Measurements from ENCODE around the gene XIRP2.
"Not testable (repeated sequence)": the region's sequence is repeated elsewhere in the genome, so short reads cannot be mapped to it uniquely, and the experiment has no call there.

Gene XIRP2

DNA sequence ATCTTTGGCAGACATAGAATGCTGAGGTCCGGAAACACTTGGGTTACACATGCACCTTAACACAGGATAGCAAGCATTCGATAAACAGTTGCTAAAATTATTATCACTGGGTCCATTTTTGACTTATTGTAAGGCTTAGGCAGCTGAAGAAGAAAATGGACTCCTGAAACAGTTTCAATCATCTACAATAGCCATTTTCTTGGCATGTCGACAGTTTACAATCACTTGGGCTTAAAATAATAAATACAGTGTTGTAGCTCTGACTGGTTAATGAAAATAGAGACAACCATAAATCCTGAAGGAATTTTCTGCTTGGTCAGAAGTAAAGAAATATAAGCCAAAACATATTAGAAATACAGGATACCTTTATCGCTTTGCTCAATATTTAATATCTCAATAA, 169.2 kb downstream of the XIRP2 start:
- DNase-seq: no peak

- no peak for DNase-seq
Measured at GRCh38 chr2:167059173-167059572, 170.9 kb downstream of the XIRP2 start.

DNA sequence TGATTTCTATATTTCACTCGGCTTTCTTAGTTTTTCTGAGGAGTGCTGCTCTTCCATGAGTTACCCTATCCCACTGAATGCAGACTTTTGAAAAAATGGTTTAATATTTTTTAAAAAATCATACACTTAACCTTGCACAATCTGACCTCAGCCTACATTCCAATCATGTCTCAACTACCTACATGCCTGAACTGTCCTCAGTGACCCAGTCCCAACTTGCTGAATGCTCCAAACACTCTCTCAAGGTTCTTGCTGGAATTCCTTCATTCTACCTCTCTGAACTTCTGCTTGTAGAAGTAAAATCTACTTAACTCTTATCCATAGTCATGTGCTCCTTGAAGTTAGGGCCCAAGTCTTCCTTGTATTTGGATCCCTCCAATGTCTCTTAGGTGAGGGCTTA, 181.6 kb downstream of the XIRP2 start:
- DNase-seq: no peak

- not testable (repeated sequence) for DNase-seq
Measured at GRCh38 chr2:167075708-167076107, 187.4 kb downstream of the XIRP2 start.

- DNase-seq: not testable (repeated sequence)
Measured at GRCh38 chr2:167098931-167099330, 210.7 kb downstream of the XIRP2 start.

GRCh38 chr2:167100506-167100905, 212.2 kb downstream of the XIRP2 start:
- DNase-seq: no peak

GRCh38 chr2:167103028-167103756, 214.9 kb downstream of the XIRP2 start:
- no peak for DNase-seq

DNA sequence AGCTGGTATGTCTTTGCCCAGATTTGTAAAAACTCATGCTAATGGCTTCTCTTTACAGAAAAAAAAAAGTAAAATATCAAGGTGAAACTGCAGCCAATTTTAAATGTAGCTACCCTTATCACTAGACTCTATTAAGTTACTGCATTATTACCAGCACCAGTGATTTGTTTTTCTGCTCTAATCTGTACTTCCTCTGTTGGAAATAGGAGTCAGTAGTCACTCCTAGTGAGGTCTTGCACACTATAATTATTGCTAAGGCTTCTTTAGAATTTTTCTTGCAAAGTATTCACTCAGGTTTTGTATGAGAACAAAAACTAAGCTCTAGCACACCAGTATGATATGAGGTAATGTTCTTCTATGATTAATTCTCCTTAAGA, 215.5 kb downstream of the XIRP2 start:
- DNase-seq: no peak

DNA sequence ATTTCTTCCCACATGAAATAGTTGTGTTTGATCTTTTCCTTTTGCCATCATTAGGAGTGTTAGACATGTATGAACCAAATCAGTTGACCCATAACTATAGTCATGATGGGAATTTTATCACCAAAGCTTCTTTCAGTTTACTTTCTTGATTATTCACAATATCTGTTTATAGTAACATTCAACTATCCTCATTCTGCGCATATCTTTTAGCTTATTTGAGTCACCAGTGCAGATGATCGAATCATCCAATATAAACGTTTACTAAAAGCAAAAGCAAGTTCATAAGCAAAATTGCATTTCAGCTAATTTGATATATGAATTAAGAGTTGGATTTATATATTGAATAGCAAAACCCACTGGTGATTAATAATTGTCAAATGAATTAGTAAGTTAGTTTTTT, 216.4 kb downstream of the XIRP2 start:
- no peak for DNase-seq

DNA sequence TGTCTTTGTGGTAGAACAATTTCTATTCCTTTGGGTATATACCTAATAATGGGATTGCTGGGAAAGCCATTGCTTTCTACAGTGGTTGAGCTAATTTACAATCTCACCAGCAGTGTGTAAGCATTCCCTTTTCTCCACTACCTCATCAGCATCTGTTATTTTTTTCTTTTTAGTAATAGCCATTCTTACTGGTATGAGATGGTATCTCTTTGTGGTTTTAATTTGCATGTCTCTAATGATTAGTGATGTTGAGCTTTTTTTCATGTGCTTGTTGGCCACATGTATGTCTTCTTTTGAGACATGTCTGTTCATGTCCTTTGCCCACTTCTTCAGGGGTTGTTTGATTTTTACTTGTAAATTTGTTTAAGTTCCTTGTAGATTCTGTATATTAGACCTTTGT, 221.4 kb downstream of the XIRP2 start:
- DNase-seq: not testable (repeated sequence)

DNA sequence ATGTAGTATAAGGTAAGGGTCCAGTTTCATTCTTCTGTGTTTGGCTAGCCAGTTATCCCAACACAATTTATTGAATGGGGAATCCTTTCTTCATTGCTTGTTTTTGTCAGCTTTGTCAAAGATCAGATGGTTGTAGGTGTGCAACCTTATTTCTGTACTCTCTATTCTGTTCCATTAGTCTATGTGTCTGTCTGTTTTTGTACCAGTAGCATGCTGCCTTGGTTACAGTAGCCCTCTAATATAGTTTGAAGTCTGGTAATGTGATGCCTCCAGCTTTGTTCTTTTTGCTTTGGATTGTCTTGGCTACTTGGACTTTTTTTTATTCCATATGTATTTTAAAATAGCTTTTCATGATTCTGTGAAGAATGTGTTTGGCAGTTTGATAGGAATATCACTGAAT, 222.1 kb downstream of the XIRP2 start:
- DNase-seq: no peak

DNA sequence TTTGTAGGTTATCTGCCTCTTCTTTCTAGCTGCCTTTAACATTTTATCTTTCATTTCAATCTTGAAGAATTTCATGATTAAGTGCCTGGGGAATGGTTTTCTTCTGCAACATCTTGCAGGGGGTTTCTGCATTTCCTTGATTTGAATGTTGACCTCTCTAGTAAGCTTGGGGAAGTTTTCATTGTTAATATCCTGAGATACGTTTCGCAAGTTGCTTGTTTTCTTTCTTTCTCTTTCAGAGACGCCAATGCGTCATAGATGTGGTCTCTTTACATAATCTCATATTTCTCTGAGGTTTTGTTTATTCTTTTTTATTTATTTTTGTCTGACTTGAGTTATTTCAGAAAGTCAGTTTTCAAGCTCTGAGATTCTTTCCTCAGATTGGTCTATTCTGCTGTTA, 225.7 kb downstream of the XIRP2 start:
- DNase-seq: no peak

DNA sequence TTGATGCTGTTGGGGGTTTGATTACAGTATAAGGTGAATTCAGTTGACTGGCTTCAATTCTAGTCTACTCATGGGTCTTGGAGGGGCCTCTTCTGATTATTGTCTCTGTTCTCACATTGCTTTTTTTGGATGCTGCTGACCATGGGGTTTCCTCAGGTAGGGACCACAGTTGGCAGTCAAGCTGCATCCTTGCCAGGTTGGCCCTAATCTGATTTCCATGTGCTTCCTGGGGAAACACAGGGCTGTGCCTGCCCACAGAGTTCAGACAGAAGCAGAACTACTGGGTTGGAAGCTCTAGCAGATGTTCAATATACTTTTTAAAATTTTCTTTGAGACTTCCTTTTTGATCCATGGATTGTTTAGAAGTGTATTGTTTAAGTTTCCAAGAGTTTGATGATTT, 227.3 kb downstream of the XIRP2 start:
- DNase-seq: no peak

GRCh38 chr2:167122389-167122788, 234.1 kb downstream of the XIRP2 start:
- DNase-seq: no peak

GRCh38 chr2:167126165-167126564, 237.9 kb downstream of the XIRP2 start:
- DNase-seq: no peak

DNA sequence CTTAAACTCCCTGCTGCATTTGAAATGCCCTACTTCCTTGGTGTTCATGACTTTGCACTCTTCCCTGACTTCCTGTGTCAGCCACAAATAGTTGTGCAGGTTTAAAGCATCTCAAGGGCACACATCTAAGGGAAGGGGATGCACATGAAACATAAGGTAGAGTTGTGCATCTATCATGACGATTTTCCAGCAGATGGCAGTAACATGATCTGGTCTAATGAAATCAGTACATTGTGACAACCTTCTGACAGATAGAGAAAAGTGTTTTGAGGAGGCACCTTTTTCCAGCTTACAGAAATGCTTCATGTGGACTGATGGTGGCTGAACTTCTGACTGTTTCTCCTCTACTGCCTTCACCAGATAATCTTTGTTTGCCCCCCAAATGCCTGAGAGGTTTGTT, 238.9 kb downstream of the XIRP2 start:
- DNase-seq: no peak

DNA sequence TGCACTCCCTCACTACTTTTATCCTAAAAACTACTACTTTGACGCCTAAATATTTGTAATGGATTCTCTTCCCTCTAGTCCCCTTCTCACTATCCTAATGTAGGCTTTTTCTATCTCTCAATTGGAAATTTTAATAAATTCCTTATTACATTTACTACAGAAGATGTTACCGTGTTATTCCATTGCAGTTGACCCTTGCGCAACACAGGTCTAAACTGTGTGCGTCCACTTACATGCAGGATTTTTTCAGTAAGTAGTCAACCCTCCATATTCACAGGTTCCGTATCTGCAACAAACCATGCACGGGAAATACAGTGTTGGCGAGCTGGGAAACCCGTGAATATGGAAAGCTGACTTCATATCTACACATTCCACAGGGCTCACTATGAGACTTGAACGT, 239.8 kb downstream of the XIRP2 start:
- no peak for DNase-seq

DNA sequence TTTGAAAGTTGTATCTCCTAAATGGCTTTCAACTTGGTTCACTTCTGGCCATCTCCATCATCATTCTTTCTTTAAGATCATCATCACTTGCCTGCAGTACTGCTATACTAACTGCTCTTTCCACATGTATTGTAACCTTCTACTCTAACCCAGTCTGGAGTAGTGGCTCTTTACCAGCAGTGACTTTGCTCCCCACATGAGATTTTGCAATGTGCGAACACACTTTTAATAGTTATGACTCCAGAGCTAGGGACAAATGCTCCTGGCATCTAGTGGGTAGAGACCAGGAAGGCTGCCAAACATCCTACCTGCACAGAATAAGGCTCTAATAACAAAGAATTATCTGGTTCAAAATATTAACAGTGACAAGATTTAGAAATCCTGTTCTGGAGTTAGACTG, 243.8 kb downstream of the XIRP2 start:
- DNase-seq: no peak

- no peak for DNase-seq
Measured at GRCh38 chr2:167132906-167133555, 244.8 kb downstream of the XIRP2 start.

- DNase-seq: no peak
Measured at GRCh38 chr2:167133614-167134013, 245.3 kb downstream of the XIRP2 start.

DNA sequence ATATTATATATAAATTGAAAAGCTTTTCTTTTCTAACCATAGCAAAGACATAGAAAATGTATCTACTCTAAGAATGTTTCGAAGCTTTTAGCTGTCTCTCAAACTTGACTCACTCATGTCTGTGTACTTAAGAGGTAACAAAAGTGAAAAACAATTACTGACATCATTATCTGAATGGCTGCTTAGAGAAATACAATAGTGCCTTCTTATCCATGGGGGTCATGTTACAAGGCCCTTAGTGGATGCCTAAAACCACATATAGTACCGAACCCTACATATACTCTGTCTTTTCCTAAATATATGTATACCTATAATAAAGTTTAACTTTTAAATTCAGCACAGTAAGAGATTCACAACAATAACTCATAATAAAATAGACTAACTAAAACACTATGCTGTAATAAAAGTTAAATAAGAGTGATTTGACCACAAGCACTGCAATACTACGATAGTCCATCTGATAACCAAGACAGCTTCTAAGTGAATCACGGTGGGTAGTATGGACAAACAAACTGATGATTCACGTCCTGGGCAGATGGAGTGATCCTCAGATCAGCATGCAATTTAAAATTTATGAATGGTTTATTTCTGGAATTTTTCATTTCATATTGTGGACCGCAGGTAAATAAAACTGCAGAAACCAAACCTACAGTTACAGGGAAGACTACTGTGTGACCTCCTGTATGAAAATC, 246.2 kb downstream of the XIRP2 start:
- DNase-seq: no peak

GRCh38 chr2:167135706-167136105, 247.4 kb downstream of the XIRP2 start:
- no peak for DNase-seq

GRCh38 chr2:167136879-167137596, 248.8 kb downstream of the XIRP2 start:
- DNase-seq: no peak

DNA sequence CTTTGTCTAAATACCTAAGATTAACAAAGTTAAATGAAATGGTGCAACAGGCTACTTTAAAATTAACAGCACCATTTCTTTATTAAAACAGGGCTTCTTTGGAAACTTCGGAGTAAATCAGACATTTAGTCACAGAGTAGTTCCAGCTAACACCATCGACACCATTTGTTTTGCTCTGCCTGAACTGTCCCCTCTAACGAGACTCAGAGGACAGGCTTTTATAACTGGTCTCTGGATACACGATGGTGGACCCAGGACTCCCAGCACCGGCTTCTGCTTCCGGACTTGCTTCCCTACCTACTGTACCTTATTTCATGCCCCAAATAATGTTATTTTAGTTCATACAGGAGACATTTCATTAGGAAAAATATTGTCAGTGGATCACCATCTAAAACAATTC, 252.1 kb downstream of the XIRP2 start:
- no peak for DNase-seq
